SKM-1 treated with dmso at 0.1 percent for 144 hours (cell line): ENCODE data around the gene ZMYND8.

Experiments used
- DNase-seq: peaks from one replicate; lab custom pipeline; 2025; ENCODE audit not compliant: unreplicated experiment; lab: John Stamatoyannopoulos, UW

Gene ZMYND8

DNA sequence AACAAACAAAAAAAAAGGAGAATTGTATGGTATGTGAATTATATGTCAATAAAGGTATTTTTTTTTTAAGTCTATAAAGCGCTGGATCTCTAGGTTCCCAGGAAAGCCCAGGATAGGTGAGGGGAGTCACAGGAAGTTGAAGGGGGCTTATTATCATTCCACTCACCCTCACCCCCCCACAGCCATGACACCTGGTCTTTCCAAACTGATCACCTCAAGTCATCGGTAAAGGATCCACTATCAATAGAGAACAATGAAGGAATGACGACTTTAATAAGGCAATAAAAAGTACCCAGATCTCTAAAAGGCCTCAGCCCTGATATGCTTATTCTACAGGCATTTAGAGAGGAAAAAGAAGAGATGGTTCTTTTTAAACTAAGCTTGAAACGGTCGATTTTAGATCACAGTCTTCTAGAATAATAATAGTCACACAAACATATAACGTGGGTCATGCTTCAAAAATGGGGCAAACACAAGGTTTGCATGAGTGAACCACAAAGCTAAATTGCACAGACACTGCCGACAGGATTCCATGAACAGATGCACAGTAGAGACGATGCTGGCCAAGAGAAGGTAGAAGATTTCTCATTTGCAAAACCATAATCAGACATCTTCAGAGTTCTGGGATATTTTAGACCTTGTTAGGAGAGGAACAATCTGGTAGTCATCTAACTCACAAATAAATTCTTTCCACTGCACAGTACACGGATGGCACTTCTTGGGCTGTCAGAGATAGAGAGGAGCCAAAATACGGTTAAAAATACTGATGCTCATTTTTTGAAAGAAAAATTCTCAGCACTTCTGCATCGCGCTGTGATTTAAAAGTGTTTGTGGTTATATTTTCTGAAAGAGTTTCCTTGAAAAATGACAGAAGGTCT is 21.0 kb downstream of the ZMYND8 start:
- no peak for DNase-seq

- DNase-seq: no peak
Measured at GRCh38 chr20:47334022-47334551, 22.4 kb downstream of the ZMYND8 start.

DNA sequence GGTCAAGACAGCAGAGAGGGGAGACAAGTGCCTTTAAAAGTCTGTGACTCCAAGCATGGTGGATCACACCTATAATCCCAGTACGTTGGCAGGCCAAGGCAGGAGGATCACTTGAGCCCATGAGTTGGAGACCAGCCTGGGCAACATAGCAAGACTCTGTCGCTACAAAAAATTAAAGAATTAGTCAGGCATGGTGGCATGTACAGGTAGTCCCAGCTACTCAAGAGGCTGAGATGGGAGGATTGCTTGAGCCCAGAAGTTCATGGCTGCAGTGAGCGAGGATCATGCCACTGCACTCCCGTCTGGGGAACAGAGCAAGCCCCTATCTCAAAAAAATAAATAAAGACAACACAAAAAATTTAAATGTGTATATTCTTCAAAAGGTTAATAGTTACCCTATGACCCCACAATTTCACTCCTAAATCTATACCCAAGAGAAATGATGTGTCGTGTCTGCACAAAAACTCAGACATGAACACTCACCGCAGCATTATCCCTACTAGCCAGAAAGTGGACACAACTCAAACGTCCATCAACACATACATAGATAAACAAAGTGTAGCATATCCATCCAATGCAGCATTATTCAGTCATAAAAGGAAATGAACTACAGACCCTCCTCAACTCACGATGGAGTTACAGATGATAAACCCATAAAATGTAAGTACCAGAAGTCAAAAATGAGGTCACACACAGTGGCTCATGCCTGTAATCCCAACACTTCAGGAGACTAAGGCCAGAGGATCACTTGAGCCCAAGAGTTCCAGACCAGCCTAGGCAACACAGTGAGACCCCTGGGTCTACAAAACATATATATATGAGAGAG is 23.9 kb downstream of the ZMYND8 start:
- no peak for DNase-seq

- DNase-seq: no peak
Measured at GRCh38 chr20:47330933-47331708, 25.4 kb downstream of the ZMYND8 start.

DNA sequence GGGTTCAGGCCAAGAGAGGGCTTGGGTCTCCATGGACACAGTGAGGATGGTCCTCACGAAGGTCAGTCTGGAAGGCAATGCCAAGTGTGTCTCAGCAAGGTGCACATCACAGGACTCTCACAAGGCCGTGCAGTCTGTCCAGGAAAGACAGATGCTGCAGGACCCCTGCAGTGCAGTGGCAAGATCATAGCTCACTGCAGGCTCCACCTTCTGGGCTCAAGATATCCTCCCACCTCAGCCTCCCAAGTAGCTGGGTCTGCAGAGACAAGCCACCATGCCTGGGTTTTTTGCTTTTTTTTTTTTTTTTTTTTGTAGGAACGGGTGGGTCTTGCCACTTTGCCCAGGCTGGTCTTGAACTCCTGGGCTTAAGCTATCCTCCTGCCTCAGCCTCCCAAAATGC is 26.4 kb downstream of the ZMYND8 start:
- no peak for DNase-seq

GRCh38 chr20:47328129-47328528 is 28.4 kb downstream of the ZMYND8 start:
- no peak for DNase-seq

- DNase-seq: no peak
Measured at GRCh38 chr20:47327711-47328110, 28.8 kb downstream of the ZMYND8 start.

DNA sequence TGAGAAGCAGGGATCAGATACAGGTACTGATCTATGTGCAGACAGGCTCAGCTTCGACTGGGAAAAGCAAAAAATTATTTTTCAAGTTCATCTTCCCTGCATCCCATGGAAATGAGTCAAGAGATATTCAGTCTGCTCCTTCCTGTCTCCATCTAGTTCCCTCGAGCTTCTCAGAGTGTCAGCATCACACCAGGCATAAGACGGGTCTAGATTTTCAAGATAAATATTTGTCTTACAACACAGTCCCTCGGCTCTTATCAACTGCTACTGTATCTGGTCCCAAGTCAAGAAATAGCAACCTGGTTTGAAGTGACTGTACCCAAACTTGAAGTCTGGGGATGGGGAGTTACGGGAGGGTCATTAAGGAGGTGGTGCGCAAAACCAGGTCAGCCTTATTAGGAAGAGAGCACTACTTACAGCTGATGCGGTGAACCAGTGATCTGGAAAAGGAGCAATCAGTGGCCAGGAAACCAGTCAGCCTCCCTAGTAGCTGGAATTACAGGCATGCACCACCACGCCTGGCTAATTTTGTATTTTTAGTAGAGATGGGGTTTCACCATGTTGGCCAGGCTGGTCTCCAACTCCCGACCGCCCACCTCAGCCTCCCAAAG is 29.7 kb downstream of the ZMYND8 start:
- DNase-seq: no peak

GRCh38 chr20:47325242-47325641 is 31.3 kb downstream of the ZMYND8 start:
- no peak for DNase-seq

GRCh38 chr20:47320990-47321805 is 35.3 kb downstream of the ZMYND8 start:
- peak; percentile 8 for DNase-seq

DNA sequence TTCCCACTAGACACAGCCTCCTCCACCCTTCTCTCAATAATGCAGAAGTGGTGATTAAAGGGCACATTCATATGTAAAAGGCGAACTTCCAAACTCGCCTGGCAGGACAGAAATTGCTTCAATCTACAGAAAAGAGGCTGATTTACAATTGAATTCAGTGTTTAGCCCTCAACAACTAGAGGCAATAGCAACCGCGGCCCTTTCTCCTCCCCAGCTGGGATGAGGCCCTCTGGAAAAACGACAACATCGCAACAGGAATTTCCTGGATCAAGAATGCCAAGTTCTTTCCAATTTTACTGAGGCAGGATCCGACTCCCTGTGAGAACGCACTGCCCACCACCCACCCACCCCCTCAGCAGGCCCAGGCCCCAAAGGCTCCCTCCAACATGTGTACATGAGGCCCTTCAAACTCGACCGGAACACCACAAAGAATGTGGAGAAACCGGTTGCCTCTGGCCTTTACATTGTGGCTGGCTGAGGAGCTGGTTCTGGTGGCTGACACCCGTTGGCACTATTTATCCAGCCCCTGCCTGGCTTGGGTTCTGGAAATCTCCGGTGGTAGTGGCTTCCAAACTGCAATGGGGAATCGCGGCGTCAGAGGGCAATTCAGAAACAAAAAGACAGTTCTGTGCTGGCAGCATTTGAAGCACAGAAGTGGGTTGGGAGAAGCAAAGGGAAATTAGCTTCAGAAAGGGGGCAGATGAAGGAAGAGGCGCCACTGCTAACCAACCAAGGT is 36.8 kb downstream of the ZMYND8 start:
- DNase-seq: no peak

GRCh38 chr20:47318586-47319516 is 37.6 kb downstream of the ZMYND8 start:
- DNase-seq: peak; percentile 38

DNA sequence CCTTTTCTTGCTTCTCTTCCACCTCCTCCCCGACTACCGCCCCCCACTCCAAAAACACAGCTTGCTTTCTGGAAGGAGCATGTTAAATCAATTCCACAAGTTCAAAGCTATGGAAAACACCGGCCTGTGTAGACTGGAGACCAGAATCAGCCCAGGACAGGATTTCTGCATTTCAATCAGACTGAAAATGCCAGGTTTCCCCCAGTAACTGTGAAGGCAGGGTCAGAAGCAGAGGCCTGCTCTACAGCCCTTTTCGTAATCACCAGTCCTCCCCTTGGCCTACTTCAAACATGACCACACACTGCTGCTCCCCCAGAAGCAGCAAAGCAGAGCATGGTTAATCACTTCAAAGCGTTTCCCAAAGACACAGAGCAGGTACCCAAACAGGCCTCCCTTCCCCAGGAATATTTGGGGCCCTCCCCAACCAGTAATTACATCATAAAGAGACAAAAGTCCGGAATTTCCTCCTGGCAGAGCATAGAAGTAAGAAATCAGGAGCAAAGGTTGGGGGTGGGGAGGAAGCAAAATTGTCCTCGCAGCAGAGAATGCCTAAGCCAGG is 38.4 kb downstream of the ZMYND8 start:
- peak; percentile 9 for DNase-seq

- DNase-seq: peak; percentile 75
Measured at GRCh38 chr20:47317127-47317895, 39.2 kb downstream of the ZMYND8 start.

GRCh38 chr20:47316776-47317126 is 39.7 kb downstream of the ZMYND8 start:
- no peak for DNase-seq

GRCh38 chr20:47315339-47316056 is 41.0 kb downstream of the ZMYND8 start:
- no peak for DNase-seq
